Rectal smooth muscle tissue (tissue), 1 donor: ENCODE data around the gene ICA1.
A peak's percentile ranks its signal among the peaks of the same experiment; 100 is the strongest.

ENCODE experiments used
- H3K27ac ChIP-seq: one replicate; pipeline ENCODE4 v1.7.0; 2013; ENCODE audit warnings: low read depth, low read length, inconsistent platforms
- H3K27me3 ChIP-seq: one replicate; pipeline ENCODE4 v1.7.0; 2013; ENCODE audit warnings: low read length; ENCODE audit not compliant: control insufficient read depth, insufficient read depth
- H3K36me3 ChIP-seq: one replicate; pipeline ENCODE4 v1.7.0; 2013; ENCODE audit warnings: low read length; ENCODE audit not compliant: control insufficient read depth, insufficient read depth
- H3K4me1 ChIP-seq: one replicate; pipeline ENCODE4 v1.7.0; 2013; ENCODE audit warnings: low read length; ENCODE audit not compliant: control insufficient read depth, insufficient read depth
- H3K4me3 ChIP-seq: one replicate; pipeline ENCODE4 v1.7.0; 2013; ENCODE audit warnings: low read length
- H3K9ac ChIP-seq: one replicate; pipeline ENCODE4 v1.7.0; 2013; ENCODE audit warnings: low read length

The ICA1 gene

GRCh38 chr7:8285155-8285554 lies 23.2 kb upstream of the ICA1 start:
- H3K4me3 ChIP-seq, result no peak overlapping the region
- H3K36me3 ChIP-seq, result no peaks in the 10 kb centered on the region
- H3K27ac ChIP-seq, result no peak overlapping the region
- H3K4me1 ChIP-seq, result no peaks in the 10 kb centered on the region
- no peaks in the 10 kb centered on the region for H3K27me3 ChIP-seq
- H3K9ac ChIP-seq, result no peak overlapping the region

DNA sequence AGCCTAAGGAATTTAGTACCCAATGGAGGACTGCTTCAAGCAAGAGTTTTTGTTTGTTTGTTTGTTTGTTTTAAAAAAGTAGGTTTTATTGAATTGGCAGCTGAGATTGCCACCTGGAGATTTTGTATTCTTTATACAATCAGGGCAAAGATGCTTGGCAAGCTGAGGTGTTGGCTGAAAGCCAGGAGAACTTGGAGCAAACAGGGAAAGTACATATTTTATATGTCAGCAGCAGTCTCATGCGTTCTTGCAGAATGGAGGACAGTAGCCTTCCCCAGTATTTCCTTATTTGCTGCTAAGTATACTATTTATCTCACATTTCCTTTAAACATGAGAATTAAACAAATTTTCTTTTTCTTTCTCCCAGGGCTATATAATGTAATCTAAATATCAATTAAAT lies 22.6 kb upstream of the ICA1 start:
- Histone ChIP-seq H3K9ac (no peak overlapping the region), H3K4me1 (no peaks in the 10 kb centered on the region), H3K36me3 (no peaks in the 10 kb centered on the region), H3K4me3 (no peak overlapping the region), H3K27me3 (no peaks in the 10 kb centered on the region), H3K27ac (no peak overlapping the region)

- Histone ChIP-seq H3K4me3 (no peak overlapping the region), H3K9ac (no peak overlapping the region), H3K27ac (no peak overlapping the region), H3K36me3 (no peaks in the 10 kb centered on the region), H3K4me1 (no peaks in the 10 kb centered on the region), H3K27me3 (no peaks in the 10 kb centered on the region)
Observed at GRCh38 chr7:8283968-8284367, 22.0 kb upstream of the ICA1 start.

GRCh38 chr7:8282871-8283270 lies 20.9 kb upstream of the ICA1 start:
- no peaks in the 10 kb centered on the region for H3K36me3 ChIP-seq
- H3K4me1 ChIP-seq, result no peaks in the 10 kb centered on the region
- H3K4me3 ChIP-seq, result no peak overlapping the region
- no peaks in the 10 kb centered on the region for H3K27me3 ChIP-seq
- H3K27ac ChIP-seq, result no peak overlapping the region
- no peak overlapping the region for H3K9ac ChIP-seq

DNA sequence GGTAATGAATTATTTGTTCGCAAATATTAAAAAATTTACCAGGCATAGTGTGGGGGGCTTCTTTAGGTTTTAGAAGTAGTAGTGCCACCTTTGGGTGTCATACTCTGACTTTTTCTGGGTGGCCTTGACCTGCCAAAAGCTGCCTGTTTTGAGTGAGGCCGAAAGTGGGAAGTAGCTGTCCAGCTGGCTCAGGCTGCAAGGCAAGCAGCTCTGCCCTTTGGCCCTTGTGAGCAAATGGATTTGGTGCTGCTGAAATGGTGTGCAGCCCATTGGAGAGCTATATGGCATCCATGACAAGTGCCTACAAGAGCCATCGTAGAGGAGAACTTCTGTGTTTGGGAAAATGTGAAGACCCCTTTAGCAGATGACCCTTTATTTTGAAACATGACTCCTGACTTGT lies 20.2 kb upstream of the ICA1 start:
- Histone ChIP-seq H3K9ac (no peak overlapping the region), H3K27ac (no peak overlapping the region), H3K4me1 (no peaks in the 10 kb centered on the region), H3K36me3 (no peaks in the 10 kb centered on the region), H3K27me3 (no peaks in the 10 kb centered on the region), H3K4me3 (no peak overlapping the region)

GRCh38 chr7:8278183-8278582 lies 16.2 kb upstream of the ICA1 start:
- no peaks in the 10 kb centered on the region for H3K36me3 ChIP-seq
- no peaks in the 10 kb centered on the region for H3K4me1 ChIP-seq
- no peaks in the 10 kb centered on the region for H3K27me3 ChIP-seq
- no peak overlapping the region for H3K27ac ChIP-seq
- H3K9ac ChIP-seq, result no peak overlapping the region
- no peak overlapping the region for H3K4me3 ChIP-seq

DNA sequence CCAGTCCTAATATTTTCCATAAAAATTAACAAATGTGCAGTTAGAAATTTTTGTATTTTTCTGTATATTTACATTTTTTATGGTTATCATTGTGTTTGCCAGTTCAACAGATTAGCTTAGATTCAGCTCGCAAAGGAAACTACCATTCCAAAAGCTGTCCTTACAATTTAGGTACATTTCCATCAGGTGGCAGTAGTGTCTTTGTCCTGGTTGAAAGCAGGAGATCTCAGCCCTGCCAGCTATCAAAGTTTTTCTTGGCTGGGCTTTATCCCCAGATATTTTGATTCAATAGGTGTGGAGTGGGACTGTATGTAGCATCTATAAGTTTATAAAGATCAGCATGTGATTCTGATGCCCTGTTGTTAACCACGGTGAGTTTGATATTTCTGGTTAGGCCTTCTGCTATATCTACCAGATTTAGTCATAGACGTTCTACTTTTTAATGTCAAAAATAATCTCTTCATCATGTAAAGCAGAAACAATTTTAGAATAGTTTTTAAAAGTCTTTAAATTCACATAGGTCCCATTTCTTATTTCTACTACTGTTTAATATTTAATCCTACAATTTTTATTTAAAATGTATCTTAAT lies 15.5 kb upstream of the ICA1 start:
- Histone ChIP-seq H3K4me3 (no peak overlapping the region), H3K4me1 (no peaks in the 10 kb centered on the region), H3K27ac (no peak overlapping the region), H3K9ac (no peak overlapping the region), H3K27me3 (no peaks in the 10 kb centered on the region), H3K36me3 (no peaks in the 10 kb centered on the region)

GRCh38 chr7:8274589-8274988 lies 12.6 kb upstream of the ICA1 start:
- Histone ChIP-seq H3K4me3 (no peak overlapping the region), H3K27ac (no peak overlapping the region), H3K27me3 (no peaks in the 10 kb centered on the region), H3K36me3 (no peaks in the 10 kb centered on the region), H3K4me1 (no peaks in the 10 kb centered on the region), H3K9ac (no peak overlapping the region)

GRCh38 chr7:8271960-8272359 lies 10.0 kb upstream of the ICA1 start:
- no peak overlapping the region for H3K27ac ChIP-seq
- H3K36me3 ChIP-seq, result no peaks in the 10 kb centered on the region
- H3K27me3 ChIP-seq, result no peaks in the 10 kb centered on the region
- H3K9ac ChIP-seq, result no peak overlapping the region
- no peak overlapping the region for H3K4me3 ChIP-seq
- no peaks in the 10 kb centered on the region for H3K4me1 ChIP-seq

GRCh38 chr7:8263048-8263447 lies 1.1 kb upstream of the ICA1 start:
- H3K4me1 ChIP-seq, result no peaks in the 10 kb centered on the region
- H3K27me3 ChIP-seq, result peaks cover 2% of the 10 kb centered on the region
- H3K9ac ChIP-seq, result no peak overlapping the region
- no peaks in the 10 kb centered on the region for H3K36me3 ChIP-seq
- H3K27ac ChIP-seq, result no peak overlapping the region
- no peak overlapping the region for H3K4me3 ChIP-seq

- Histone ChIP-seq H3K9ac (no peak overlapping the region), H3K4me3 (peak overlapping the region; percentile 67), H3K27me3 (peaks cover 2% of the 10 kb centered on the region), H3K4me1 (no peaks in the 10 kb centered on the region), H3K27ac (no peak overlapping the region), H3K36me3 (no peaks in the 10 kb centered on the region)
Observed at GRCh38 chr7:8260871-8261694, 884 bp downstream of the ICA1 start.

DNA sequence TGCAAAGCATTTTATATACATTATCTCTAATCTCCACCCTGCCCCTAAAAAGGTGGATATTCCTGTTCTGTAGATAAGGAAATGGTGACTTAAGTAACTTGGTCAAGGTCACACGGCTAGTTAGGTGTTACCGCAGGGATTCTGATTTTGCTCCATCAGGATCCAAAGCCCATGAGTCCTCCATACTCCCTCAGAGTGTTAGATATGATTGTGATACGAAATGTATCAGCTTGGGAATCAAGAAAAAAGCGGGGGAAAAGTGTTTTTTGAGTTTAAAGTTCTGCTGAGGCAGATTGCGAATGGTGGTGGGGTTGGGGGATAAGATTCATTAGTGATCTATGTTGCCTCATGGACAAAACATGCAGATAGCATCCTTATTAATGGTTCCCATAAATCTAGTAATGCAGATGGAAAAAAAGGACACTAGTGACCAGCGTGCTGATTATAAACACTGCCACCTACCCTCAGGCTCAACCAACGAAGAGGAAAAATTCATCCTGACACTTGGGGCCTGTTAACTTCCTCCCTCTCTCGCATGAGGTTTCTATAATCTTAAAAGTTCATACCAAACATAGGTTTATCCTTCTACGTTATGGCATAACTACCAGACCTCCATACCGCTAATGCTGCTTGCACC lies 2.3 kb downstream of the ICA1 start:
- Histone ChIP-seq H3K4me1 (no peaks in the 10 kb centered on the region), H3K9ac (no peak overlapping the region), H3K27me3 (peaks cover 2% of the 10 kb centered on the region), H3K36me3 (no peaks in the 10 kb centered on the region), H3K4me3 (no peak overlapping the region), H3K27ac (no peak overlapping the region)

GRCh38 chr7:8258734-8259133 lies 3.2 kb downstream of the ICA1 start:
- no peak overlapping the region for H3K4me3 ChIP-seq
- no peak overlapping the region for H3K9ac ChIP-seq
- no peaks in the 10 kb centered on the region for H3K36me3 ChIP-seq
- no peak overlapping the region for H3K27ac ChIP-seq
- peaks cover 2% of the 10 kb centered on the region for H3K27me3 ChIP-seq
- H3K4me1 ChIP-seq, result no peaks in the 10 kb centered on the region
